PC-3 (cell line): Measurements from ENCODE around the gene SLC9A3.

Source experiments
- CTCF ChIP-seq: fragments of 300-600 bp; sonication (generic); conservative IDR thresholded peaks from 2 replicates; pipeline ENCODE4 v1.5.1; 2017; ENCODE audit warnings: antibody characterized with exemption, low read depth, mild to moderate bottlenecking, low read length
- EZH2 ChIP-seq: fragments of 300-600 bp; sonication (generic); IDR thresholded peaks from one replicate; pipeline ENCODE4 v1.6.1; 2017; ENCODE audit warnings: antibody characterized with exemption, mild to moderate bottlenecking, low read length; ENCODE audit not compliant: unreplicated experiment
- EZH2phosphoT487 ChIP-seq: fragments of 300-600 bp; sonication (generic); IDR thresholded peaks from 2 replicates; pipeline ENCODE4 v1.6.1; 2018; ENCODE audit warnings: mild to moderate bottlenecking, antibody characterized with exemption, low read length, borderline replicate concordance

- TF ChIP-seq CTCF (no peak), EZH2phosphoT487 (no peak), EZH2 (no peak)
Observed at GRCh38 chr5:516980-517379, 7.3 kb downstream of the SLC9A3 start.
